C4-2B (cell line): ENCODE results near the gene KIT.

ENCODE experiments used
- CTCF ChIP-seq: fragments of 450-650 bp; conservative IDR thresholded peaks from 2 replicates; pipeline ENCODE4 v1.5.1; 2017; ENCODE audit warnings: mild to moderate bottlenecking
- ZFX ChIP-seq: fragments of 450-650 bp; IDR thresholded peaks from 2 replicates; pipeline ENCODE4 v1.6.1; 2017

DNA sequence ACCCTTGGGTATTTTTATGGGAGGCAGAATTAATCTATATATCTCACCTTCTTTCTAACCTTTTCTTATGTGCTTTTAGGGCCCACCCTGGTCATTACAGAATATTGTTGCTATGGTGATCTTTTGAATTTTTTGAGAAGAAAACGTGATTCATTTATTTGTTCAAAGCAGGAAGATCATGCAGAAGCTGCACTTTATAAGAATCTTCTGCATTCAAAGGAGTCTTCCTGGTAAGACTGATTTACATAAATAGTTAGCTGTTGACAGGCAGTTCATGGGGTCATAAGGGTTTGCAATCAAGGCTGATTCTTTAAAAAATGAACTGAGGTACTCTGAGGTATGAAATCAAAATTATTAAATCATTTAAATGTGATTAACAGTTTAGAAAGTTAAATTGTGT, 71.5 kb downstream of the KIT start:
- TF ChIP-seq CTCF (no peak), ZFX (no peak)
